Neural cell (in vitro differentiated cells): ENCODE results near the gene C19orf85. TPM values are rescaled to one million over a fixed set of nuclear protein-coding genes. Genes with fewer than 3 reads are reported as not detected.
A peak's percentile ranks its signal among the peaks of the same experiment; 100 is the strongest.

ENCODE experiments used
- H2AFZ ChIP-seq: fragments of 200-600, 300-800 bp; sonication (generic), shearing (Covaris generic); 2 replicates; pipeline ENCODE4 v1.6.0; 2014; ENCODE audit warnings: low read depth, mild to moderate bottlenecking, antibody characterized with exemption, low read length, moderate library complexity
- H3F3A ChIP-seq: fragments of 200-600 bp; shearing (Covaris generic); 2 replicates; pipeline ENCODE4 v1.6.1; 2016; ENCODE audit warnings: mild to moderate bottlenecking, moderate library complexity, mixed read lengths, antibody characterized with exemption, low read length; ENCODE audit not compliant: insufficient read depth, poor library complexity, severe bottlenecking
- H3K27ac ChIP-seq: fragments of 200-600, 300-800 bp; sonication (generic), shearing (Covaris generic); 2 replicates; pipeline ENCODE4 v1.5.1; 2014; ENCODE audit warnings: mild to moderate bottlenecking, low read length, moderate library complexity
- H3K27me3 ChIP-seq: fragments of 300-800, 200-600 bp; sonication (generic), shearing (Covaris generic); 2 replicates; pipeline ENCODE4 v1.6.0; 2014; ENCODE audit warnings: mild to moderate bottlenecking, low read depth, low read length, moderate library complexity; ENCODE audit not compliant: insufficient read depth
- H3K36me3 ChIP-seq: fragments of 300-800, 200-600 bp; sonication (generic), shearing (Covaris generic); 2 replicates; pipeline ENCODE4 v1.5.1; 2014; ENCODE audit warnings: mild to moderate bottlenecking, antibody characterized with exemption, low read length, moderate library complexity; ENCODE audit not compliant: insufficient read depth
- H3K4me2 ChIP-seq: fragments of 300-800, 200-600 bp; sonication (generic), shearing (Covaris generic); 2 replicates; pipeline ENCODE4 v1.6.0; 2014; ENCODE audit warnings: mild to moderate bottlenecking, low read length
- H3K4me3 ChIP-seq: fragments of 300-800, 200-600 bp; sonication (generic), shearing (Covaris generic); 2 replicates; pipeline ENCODE4 v1.5.1; 2014; ENCODE audit warnings: mild to moderate bottlenecking, low read length, moderate library complexity
- H3K79me2 ChIP-seq: fragments of 200-600 bp; shearing (Covaris generic); replicated peaks from 2 replicates; pipeline ENCODE4 v1.6.0; 2014; ENCODE audit warnings: mild to moderate bottlenecking, low read length, moderate library complexity; ENCODE audit not compliant: insufficient read depth
- H3K9ac ChIP-seq: fragments of 300-800, 200-600 bp; sonication (generic), shearing (Covaris generic); 2 replicates; pipeline ENCODE4 v1.6.1; 2016; ENCODE audit warnings: mild to moderate bottlenecking, low read length, mixed read lengths
- H3K9me2 ChIP-seq: fragments of 200-600 bp; shearing (Covaris generic); 2 replicates; pipeline ENCODE4 v1.6.1; 2016; ENCODE audit warnings: mild to moderate bottlenecking, low read length, mixed read lengths; ENCODE audit not compliant: insufficient read depth
- H3K9me3 ChIP-seq: fragments of 200-600, 300-800 bp; sonication (generic), shearing (Covaris generic); 2 replicates; pipeline ENCODE4 v1.6.1; 2016; ENCODE audit warnings: mild to moderate bottlenecking, mixed run types, low read length, moderate library complexity, mixed read lengths
- H4K20me1 ChIP-seq: fragments of 200-600 bp; shearing (Covaris generic); 2 replicates; pipeline ENCODE4 v1.6.1; 2016; ENCODE audit warnings: mild to moderate bottlenecking, mixed run types; ENCODE audit not compliant: insufficient read depth
- EP300 ChIP-seq: fragments of 450-650 bp; conservative IDR thresholded peaks from 2 replicates; pipeline ENCODE4 v1.6.1; 2014; ENCODE audit warnings: antibody characterized with exemption, mild to moderate bottlenecking, moderate library complexity; ENCODE audit not compliant: poor library complexity, severe bottlenecking
- POLR2AphosphoS5 ChIP-seq: IDR thresholded peaks from 2 replicates; pipeline ENCODE4 v1.6.1; 2012
- RAD21 ChIP-seq: fragments of 450-650 bp; conservative IDR thresholded peaks from 2 replicates; pipeline ENCODE4 v1.6.1; 2014; ENCODE audit warnings: antibody characterized with exemption, mild to moderate bottlenecking, moderate library complexity
- SMC3 ChIP-seq: fragments of 450-650 bp; conservative IDR thresholded peaks from 2 replicates; pipeline ENCODE4 v1.6.1; 2014; ENCODE audit warnings: antibody characterized with exemption, mild to moderate bottlenecking, moderate library complexity; ENCODE audit not compliant: poor library complexity
- TAF1 ChIP-seq: IDR thresholded peaks from 2 replicates; pipeline ENCODE4 v1.6.1; 2012; ENCODE audit warnings: low read depth
- polyA plus RNA-seq: library from polyadenylated mRNA; depleted of rRNA; stranded (reverse); fragments of >200 nt; gene quantifications from 2 replicates; pipeline ENCODE4 v1.2.3, GENCODE V29; 2014
- TF ChIP-seq, protein P1 (sequence below): fragments of 450-650 bp; IDR thresholded peaks from 2 replicates; pipeline ENCODE4 v1.5.1; 2014; ENCODE audit warnings: antibody characterized with exemption, mild to moderate bottlenecking, moderate library complexity; ENCODE audit not compliant: poor library complexity, severe bottlenecking
- TF ChIP-seq, protein P2 (sequence below): IDR thresholded peaks from 2 replicates; pipeline ENCODE4 v1.6.1; 2012; ENCODE audit warnings: borderline replicate concordance

Gene C19orf85
- polyA plus RNA-seq, 1 donor from 2014 or later: 0.19 TPM

DNA sequence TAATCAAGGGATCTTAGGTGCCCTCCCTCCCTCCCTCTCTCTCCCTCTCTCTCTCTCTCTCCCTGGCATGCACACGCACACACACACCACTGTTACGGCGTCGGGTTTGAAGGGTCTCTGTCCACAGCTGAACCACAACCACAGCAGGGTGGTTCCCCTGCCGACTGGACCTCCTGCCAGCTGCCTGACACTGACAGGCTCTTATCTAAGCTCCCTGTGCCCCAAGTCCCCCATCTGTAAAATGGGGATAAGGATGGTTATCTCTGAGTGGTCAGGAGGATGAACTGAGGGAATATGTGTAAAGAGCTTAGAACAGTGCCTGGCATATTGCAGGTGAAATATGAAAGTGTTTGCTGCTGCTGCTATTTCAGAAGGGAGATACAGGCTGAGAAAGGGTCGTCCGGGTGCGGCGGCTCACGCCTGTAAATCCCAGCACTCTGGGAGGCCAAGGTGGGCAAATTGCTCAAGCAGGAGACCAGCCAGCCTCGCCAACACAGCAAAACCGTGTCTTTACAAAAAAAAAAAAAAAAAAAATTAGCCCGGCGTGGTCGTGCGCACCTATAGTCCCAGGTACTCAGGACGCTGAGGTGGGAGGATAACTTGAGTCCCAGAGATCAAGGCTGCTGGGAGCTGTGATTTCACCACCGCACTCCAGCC is 20.6 kb downstream of the C19orf85 start:
- no peak overlapping the region for H2AFZ ChIP-seq
- peak overlapping the region; percentile 55 for H3K9ac ChIP-seq
- H3K36me3 ChIP-seq: no peaks in the 10 kb centered on the region
- no peaks in the 10 kb centered on the region for H3F3A ChIP-seq
- H4K20me1 ChIP-seq: peaks cover 6% of the 10 kb centered on the region
- H3K79me2 ChIP-seq: no peaks in the 10 kb centered on the region
- no peaks in the 10 kb centered on the region for H3K9me3 ChIP-seq
- H3K9me2 ChIP-seq: no peaks in the 10 kb centered on the region
- H3K4me3 ChIP-seq: peak overlapping the region; percentile 60
- no peak for TF ChIP-seq RAD21
- TF ChIP-seq SMC3: no peak
- no peak for TF ChIP-seq POLR2AphosphoS5
- no peak for TF ChIP-seq EP300
- H3K27me3 ChIP-seq: peaks cover 60% of the 10 kb centered on the region
- H3K27ac ChIP-seq: no peak overlapping the region
- no peak overlapping the region for H3K4me2 ChIP-seq

DNA sequence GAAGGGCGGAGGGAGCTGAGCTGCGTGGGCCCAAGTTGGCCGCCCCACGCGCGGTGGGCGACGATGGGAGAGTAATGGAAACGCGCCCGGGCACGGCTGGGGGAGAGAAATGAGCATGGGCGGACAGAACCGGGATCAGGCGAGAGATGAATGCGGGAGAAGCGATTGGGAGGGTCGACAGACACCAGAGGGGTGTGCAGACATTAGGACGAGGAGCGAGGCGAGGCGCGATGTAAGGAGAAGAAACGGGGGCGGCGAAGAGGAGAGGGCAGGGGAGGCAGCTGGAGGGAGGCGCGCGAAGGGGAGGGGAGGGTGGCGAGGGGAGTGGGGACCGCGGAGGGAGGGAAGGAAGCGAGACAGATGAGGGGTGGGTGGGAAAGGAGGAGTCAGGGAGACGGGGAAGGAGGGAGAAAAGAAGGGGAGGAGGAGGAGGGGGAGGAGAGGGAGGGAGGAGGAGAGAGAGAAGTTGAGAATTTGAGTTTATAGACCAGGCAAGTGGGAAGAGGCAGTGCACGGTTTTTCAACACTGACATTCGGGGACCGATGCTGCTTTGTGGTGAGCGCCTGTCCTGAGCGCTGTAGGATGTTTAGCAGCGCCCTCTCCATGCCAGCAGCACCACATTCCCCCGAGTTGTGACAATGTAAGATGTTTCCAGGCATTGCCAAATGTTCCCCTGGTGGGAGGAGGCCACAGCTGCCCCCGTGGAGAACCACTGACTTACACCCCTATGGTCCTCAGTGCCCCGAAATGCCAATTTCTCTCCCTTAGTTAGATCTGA is 21.3 kb downstream of the C19orf85 start, which contains the start of gene SHISA7:
Gene SHISA7, minus strand, starts transcription at position 256 of the 779 bp plus-strand sequence. CDS start 437 bp downstream, outside the sequence.
- TF ChIP-seq SMC3: no peak
- TF ChIP-seq, protein P1, sequence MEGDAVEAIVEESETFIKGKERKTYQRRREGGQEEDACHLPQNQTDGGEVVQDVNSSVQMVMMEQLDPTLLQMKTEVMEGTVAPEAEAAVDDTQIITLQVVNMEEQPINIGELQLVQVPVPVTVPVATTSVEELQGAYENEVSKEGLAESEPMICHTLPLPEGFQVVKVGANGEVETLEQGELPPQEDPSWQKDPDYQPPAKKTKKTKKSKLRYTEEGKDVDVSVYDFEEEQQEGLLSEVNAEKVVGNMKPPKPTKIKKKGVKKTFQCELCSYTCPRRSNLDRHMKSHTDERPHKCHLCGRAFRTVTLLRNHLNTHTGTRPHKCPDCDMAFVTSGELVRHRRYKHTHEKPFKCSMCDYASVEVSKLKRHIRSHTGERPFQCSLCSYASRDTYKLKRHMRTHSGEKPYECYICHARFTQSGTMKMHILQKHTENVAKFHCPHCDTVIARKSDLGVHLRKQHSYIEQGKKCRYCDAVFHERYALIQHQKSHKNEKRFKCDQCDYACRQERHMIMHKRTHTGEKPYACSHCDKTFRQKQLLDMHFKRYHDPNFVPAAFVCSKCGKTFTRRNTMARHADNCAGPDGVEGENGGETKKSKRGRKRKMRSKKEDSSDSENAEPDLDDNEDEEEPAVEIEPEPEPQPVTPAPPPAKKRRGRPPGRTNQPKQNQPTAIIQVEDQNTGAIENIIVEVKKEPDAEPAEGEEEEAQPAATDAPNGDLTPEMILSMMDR: peak; percentile 18
- Histone ChIP-seq H2AFZ (no peak within 1 kb of the TSS), H3K4me3 (peak within 1 kb of the TSS; percentile 60), H3K4me2 (peak within 1 kb of the TSS; percentile 39), H4K20me1 (peaks cover 6% of the 10 kb centered on the region), H3K36me3 (no peaks in the 10 kb centered on the region), H3K9ac (peak within 1 kb of the TSS; percentile 55), H3K9me3 (no peaks in the 10 kb centered on the region), H3K79me2 (no peaks in the 10 kb centered on the region), H3K9me2 (no peaks in the 10 kb centered on the region), H3K27ac (no peak within 1 kb of the TSS), H3K27me3 (peaks cover 67% of the 10 kb centered on the region), H3F3A (no peaks in the 10 kb centered on the region)

DNA sequence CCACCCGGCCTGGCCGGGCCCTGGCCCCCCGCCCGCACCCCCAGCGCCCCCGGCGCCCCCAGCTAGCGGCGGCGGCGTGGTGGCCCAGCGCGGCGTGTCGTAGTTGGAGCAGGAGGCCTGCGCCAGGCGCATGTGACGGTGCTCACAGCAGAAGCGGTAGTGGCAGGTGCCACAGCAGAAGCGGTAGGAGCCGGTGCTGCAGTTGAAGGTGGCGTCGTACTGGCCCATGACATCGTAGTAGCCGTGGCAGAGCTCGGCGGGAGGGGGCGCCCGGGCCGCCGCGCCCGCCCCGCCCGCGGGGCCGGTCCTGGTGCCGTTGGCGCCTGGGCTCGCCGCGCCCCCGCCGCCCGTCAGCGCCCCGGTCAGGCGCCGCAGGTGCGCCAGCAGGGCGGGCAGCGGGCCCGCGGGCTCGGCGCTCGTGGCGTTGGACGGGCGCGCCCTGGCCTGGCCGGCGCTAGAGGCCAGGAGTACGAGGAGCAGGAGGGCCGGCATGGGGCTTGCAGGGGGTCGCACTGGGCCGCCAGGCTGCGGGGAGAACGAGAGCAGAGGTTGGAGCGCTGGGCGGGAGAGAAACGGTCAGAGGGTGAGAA is 22.1 kb downstream of the C19orf85 start:
- TF ChIP-seq, protein P1: no peak
- TF ChIP-seq POLR2AphosphoS5 (peak; percentile 28), TAF1 (peak; percentile 11)
- TF ChIP-seq, protein P2, sequence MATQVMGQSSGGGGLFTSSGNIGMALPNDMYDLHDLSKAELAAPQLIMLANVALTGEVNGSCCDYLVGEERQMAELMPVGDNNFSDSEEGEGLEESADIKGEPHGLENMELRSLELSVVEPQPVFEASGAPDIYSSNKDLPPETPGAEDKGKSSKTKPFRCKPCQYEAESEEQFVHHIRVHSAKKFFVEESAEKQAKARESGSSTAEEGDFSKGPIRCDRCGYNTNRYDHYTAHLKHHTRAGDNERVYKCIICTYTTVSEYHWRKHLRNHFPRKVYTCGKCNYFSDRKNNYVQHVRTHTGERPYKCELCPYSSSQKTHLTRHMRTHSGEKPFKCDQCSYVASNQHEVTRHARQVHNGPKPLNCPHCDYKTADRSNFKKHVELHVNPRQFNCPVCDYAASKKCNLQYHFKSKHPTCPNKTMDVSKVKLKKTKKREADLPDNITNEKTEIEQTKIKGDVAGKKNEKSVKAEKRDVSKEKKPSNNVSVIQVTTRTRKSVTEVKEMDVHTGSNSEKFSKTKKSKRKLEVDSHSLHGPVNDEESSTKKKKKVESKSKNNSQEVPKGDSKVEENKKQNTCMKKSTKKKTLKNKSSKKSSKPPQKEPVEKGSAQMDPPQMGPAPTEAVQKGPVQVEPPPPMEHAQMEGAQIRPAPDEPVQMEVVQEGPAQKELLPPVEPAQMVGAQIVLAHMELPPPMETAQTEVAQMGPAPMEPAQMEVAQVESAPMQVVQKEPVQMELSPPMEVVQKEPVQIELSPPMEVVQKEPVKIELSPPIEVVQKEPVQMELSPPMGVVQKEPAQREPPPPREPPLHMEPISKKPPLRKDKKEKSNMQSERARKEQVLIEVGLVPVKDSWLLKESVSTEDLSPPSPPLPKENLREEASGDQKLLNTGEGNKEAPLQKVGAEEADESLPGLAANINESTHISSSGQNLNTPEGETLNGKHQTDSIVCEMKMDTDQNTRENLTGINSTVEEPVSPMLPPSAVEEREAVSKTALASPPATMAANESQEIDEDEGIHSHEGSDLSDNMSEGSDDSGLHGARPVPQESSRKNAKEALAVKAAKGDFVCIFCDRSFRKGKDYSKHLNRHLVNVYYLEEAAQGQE: no peak
- Histone ChIP-seq H3K9me2 (no peaks in the 10 kb centered on the region), H3K4me3 (peak overlapping the region; percentile 60), H3K79me2 (no peaks in the 10 kb centered on the region), H3K9me3 (no peaks in the 10 kb centered on the region), H4K20me1 (peaks cover 6% of the 10 kb centered on the region), H3K9ac (peak overlapping the region; percentile 55), H3K36me3 (no peaks in the 10 kb centered on the region), H3K27me3 (peaks cover 68% of the 10 kb centered on the region), H2AFZ (no peak overlapping the region), H3F3A (no peaks in the 10 kb centered on the region), H3K27ac (no peak overlapping the region), H3K4me2 (no peak overlapping the region)
